ENCODE data around the gene RALA.

RALA gene

GRCh38 chr7:39709029-39709428 lies 85.7 kb downstream of the RALA start:
- ChIA-PET CTCF (interaction anchor here (1.4 kb wide), 2 partner anchors 82 to 128 kb away, joined by 3 to 4 read pairs; no protein-coding TSS in a partner anchor), POLR2A (no interaction called here)
- no peak for TF ChIP-seq CTCF (IDR thresholded peaks at IDR 0.05; ENCODE audit: control extremely low read depth, extremely low read depth, low read depth, missing control alignments)
- DNase-seq (ENCODE audit: extremely low spot score) = no peak

DNA sequence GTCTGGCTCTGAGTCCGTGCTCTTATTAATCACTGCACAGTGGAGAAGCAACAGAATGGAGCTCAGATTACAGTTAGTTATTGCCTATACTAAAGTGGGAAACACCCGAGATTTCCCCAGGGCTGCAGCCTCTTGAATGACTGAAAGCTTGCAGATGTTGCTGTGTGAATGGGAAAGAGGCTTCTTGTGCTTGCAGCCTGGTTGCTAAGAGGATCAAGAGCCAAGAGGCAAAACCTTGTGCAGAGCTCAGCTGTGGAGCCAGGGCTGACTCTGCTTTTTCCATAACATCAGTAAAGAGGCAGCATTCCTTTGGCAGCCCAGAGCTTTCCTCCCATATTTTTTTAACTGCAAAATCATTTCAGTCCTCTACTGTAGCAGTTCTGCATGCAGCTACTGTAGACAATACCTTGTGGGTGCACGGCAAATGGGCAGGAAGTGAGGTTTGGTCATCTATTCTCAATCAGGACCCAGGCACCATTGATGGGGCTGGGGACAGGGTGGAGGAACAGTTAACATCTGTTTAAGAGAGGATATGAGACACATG lies 86.5 kb downstream of the RALA start:
- no peak for TF ChIP-seq CTCF (IDR thresholded peaks at IDR 0.05; ENCODE audit: control extremely low read depth, extremely low read depth, low read depth, missing control alignments)
- CTCF ChIA-PET = interaction anchor here (0.7 to 1.9 kb wide), 8 partner anchors 9 to 129 kb away, joined by 3 to 9 read pairs (median 4); no protein-coding TSS in a partner anchor
- POLR2A ChIA-PET = no interaction called here
- peak; percentile 21 for DNase-seq (ENCODE audit: extremely low spot score)

- TF ChIP-seq CTCF (IDR thresholded peaks at IDR 0.05; ENCODE audit: control extremely low read depth, extremely low read depth, low read depth, missing control alignments) = no peak
- POLR2A ChIA-PET = no interaction called here
- no peak for DNase-seq (ENCODE audit: extremely low spot score)
- CTCF ChIA-PET = no interaction called here
Observed at GRCh38 chr7:39712751-39713150, 89.4 kb downstream of the RALA start.

DNA sequence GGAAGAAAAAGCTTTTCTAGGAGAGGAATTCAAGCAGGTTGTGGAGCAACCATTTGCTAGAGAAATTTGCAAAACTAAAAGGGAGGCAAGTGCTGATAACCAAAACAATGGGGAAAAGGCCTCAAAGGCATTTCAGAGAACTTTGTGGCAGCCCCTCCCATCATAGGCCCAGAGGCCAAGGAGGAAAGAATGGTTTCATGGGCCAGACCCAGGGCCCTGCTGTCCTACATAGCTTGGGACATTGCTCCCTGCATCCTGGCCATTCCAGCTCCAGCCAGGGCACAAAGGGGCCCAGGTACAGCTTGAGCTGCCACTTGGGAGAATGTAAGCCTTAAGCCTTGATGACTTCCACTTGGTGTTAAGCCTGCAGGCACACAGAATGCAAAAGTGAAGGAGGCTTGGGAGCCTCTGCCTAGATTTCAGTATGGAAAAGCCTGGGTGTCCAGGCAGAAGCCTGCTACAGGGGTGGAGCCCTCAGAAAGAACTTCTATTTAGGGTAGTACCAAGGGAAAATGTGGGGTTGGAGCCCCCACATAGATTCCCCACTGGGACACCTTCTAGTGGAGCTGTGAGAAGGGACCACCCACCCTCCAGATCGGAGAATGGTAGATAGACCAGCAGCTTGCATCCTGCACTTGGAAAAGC lies 91.2 kb downstream of the RALA start:
- no peak for TF ChIP-seq CTCF (IDR thresholded peaks at IDR 0.05; ENCODE audit: control extremely low read depth, extremely low read depth, low read depth, missing control alignments)
- DNase-seq (ENCODE audit: extremely low spot score) = no peak
- CTCF ChIA-PET = interaction anchor here (1.1 to 2.7 kb wide), 4 partner anchors 11 to 134 kb away, joined by 3 to 11 read pairs (median 5); no protein-coding TSS in a partner anchor
- POLR2A ChIA-PET = no interaction called here

DNA sequence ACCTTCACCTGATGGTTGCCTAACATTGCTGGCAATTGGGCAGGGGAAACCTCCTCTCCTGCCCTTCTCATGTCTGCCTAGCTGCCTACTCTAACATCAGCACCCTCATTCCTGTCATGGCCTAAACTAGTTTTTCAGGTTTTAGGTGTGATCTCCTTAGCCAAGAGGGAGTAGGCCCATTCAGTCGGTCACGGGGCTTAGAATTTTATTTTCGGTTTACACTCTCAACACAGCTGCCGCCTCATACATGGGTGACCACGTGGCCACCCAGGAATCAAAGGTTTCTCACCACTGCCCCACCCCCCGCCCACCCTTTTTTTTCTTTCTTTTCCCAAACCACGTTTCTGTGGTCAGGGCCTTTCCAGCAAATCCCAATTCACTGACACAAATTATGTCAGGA lies 97.2 kb downstream of the RALA start:
- ChIA-PET POLR2A (no interaction called here), CTCF (interaction anchor here (1.8 kb wide), 1 partner anchor 140 kb away, joined by 6 read pairs; no protein-coding TSS in a partner anchor)
- TF ChIP-seq CTCF (IDR thresholded peaks at IDR 0.05; ENCODE audit: control extremely low read depth, extremely low read depth, low read depth, missing control alignments) = no peak
- no peak for DNase-seq (ENCODE audit: extremely low spot score)

DNA sequence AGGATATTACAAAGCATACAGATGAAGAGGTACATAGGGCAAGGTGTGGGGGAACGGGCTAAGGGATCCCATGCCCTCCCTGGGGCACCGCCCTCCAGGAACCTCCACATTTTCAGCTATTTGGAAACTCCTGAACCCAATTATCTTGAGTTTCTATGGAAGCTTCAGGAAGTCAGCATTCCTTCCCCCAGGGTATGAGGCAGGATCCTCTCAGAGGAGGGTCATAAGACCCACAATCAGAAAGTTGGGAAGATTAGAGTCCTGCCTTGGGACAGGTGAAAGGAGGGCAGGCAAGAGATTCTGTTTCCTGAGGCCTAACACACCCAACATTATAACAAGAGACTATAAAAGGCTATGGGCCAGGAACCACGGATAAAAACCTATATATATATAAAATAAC lies 98.0 kb downstream of the RALA start:
- ChIA-PET CTCF (interaction anchor here (1.2 to 1.8 kb wide), 3 partner anchors 10 to 141 kb away, joined by 3 to 6 read pairs (median 4); no protein-coding TSS in a partner anchor), POLR2A (no interaction called here)
- no peak for DNase-seq (ENCODE audit: extremely low spot score)
- TF ChIP-seq CTCF (IDR thresholded peaks at IDR 0.05; ENCODE audit: control extremely low read depth, extremely low read depth, low read depth, missing control alignments) = no peak
